ENCODE data around the gene AARSD1.

The AARSD1 gene

GRCh38 chr17:42901535-42902229 is 62.6 kb downstream of the AARSD1 start:
- Histone ChIP-seq H3K79me2 (ENCODE audit: insufficient read depth, low read depth) (no peaks in the 10 kb centered on the region), H4K20me1 (ENCODE audit: insufficient read depth) (no peaks in the 10 kb centered on the region), H3K9ac (no peak overlapping the region), H3K4me3 (IDR thresholded peaks at IDR 0.05; ENCODE audit: insufficient read depth, low read depth, low read length) (no peak overlapping the region), H3K4me2 (no peak overlapping the region), H2AFZ (ENCODE audit: low read depth) (no peak overlapping the region), H3K27ac (no peak overlapping the region), H3K27me3 (ENCODE audit: insufficient read depth, low read depth) (no peaks in the 10 kb centered on the region), H3K36me3 (ENCODE audit: insufficient read depth) (no peaks in the 10 kb centered on the region), H3K4me1 (ENCODE audit: low read depth, poor library complexity, severe bottlenecking) (no peaks in the 10 kb centered on the region)
- TF ChIP-seq CTCF (conservative IDR thresholded peaks at IDR 0.05; ENCODE audit: low read depth, low read length): no peak
